Loucy (cell line): ENCODE measurements around the gene RARB.

ENCODE experiments used
- H2AFZ ChIP-seq: fragments of 200-600 bp; sonication (generic); 2 replicates; pipeline ENCODE4 v1.6.0; 2016; ENCODE audit warnings: antibody characterized with exemption, mild to moderate bottlenecking, low read length, moderate library complexity
- H3F3A ChIP-seq: fragments of 200-600 bp; 2 replicates; pipeline ENCODE4 v1.6.0; 2016; ENCODE audit warnings: antibody characterized with exemption, low read depth, mild to moderate bottlenecking
- H3K27me3 ChIP-seq: fragments of 200-600 bp; sonication (generic); 2 replicates; pipeline ENCODE4 v1.6.1; 2014; ENCODE audit warnings: low read length, mild to moderate bottlenecking; ENCODE audit not compliant: insufficient read depth, poor library complexity, severe bottlenecking
- H3K36me3 ChIP-seq: fragments of 200-600 bp; sonication (generic); 2 replicates; pipeline ENCODE4 v1.6.1; 2016; ENCODE audit warnings: low read length; ENCODE audit not compliant: insufficient read depth
- H3K4me1 ChIP-seq: fragments of 200-600 bp; sonication (generic); 2 replicates; pipeline ENCODE4 v1.5.1; 2014; ENCODE audit warnings: low read length, mild to moderate bottlenecking; ENCODE audit not compliant: insufficient read depth, poor library complexity, severe bottlenecking
- H3K4me2 ChIP-seq: fragments of 200-600 bp; sonication (generic); 2 replicates; pipeline ENCODE4 v1.6.0; 2014; ENCODE audit warnings: antibody characterized with exemption, low read length, low read depth, mild to moderate bottlenecking; ENCODE audit not compliant: poor library complexity, severe bottlenecking
- H3K4me3 ChIP-seq: fragments of 200-600 bp; sonication (generic); 2 replicates; pipeline ENCODE4 v1.5.1; 2014; ENCODE audit warnings: low read length, mild to moderate bottlenecking, mixed read lengths; ENCODE audit not compliant: poor library complexity, severe bottlenecking
- H3K79me2 ChIP-seq: fragments of 200-600 bp; sonication (generic); 2 replicates; pipeline ENCODE4 v1.6.1; 2014; ENCODE audit warnings: low read length; ENCODE audit not compliant: insufficient read depth
- H3K9ac ChIP-seq: fragments of 200-600 bp; sonication (generic); 2 replicates; pipeline ENCODE4 v1.6.0; 2014; ENCODE audit warnings: mild to moderate bottlenecking, low read depth, low read length, moderate library complexity; ENCODE audit not compliant: poor library complexity, severe bottlenecking
- H3K9me2 ChIP-seq: fragments of 200-600 bp; sonication (generic); replicated peaks from 2 replicates; pipeline ENCODE4 v1.6.1; 2016; ENCODE audit warnings: low read depth, low read length, mixed read lengths
- H3K9me3 ChIP-seq: fragments of 200-600 bp; sonication (generic); 2 replicates; pipeline ENCODE4 v1.6.1; 2014; ENCODE audit warnings: mild to moderate bottlenecking, antibody characterized with exemption, low read length, low read depth; ENCODE audit not compliant: insufficient read depth
- H4K20me1 ChIP-seq: fragments of 200-600 bp; sonication (generic); 2 replicates; pipeline ENCODE4 v1.6.0; 2014; ENCODE audit warnings: antibody characterized with exemption, low read length, mild to moderate bottlenecking; ENCODE audit not compliant: insufficient read depth, poor library complexity, severe bottlenecking
- EZH2phosphoT487 ChIP-seq: fragments of 200-600 bp; IDR thresholded peaks from 2 replicates; pipeline ENCODE4 v1.6.1; 2018; ENCODE audit warnings: antibody characterized with exemption, mild to moderate bottlenecking, moderate library complexity, borderline replicate concordance
- TF ChIP-seq, protein P1 (sequence below): fragments of 200-600 bp; sonication (generic); conservative IDR thresholded peaks from 2 replicates; pipeline ENCODE4 v1.5.1; 2014; ENCODE audit warnings: mild to moderate bottlenecking, antibody characterized with exemption, low read length

Gene RARB

DNA sequence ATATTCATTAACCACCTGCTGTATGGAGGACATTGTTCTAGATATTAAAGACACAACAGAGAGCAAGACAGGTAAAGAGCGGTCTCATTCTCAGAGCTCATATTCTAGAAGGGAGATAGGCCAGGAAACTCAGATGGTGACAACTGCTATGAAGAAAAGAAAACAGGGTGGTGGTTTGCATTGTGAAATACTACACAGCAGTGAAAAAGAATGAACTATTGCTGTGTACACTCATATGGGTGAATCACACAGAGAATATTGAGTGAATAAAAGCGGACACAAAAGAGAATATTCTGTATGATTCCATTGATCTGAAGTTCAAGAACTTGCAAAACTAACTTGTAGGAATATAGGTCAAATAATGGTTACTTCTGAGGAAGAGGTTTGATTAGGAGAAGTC, 159.9 kb downstream of the RARB start:
- no peaks in the 10 kb centered on the region for H4K20me1 ChIP-seq
- H2AFZ ChIP-seq: no peak overlapping the region
- no peaks in the 10 kb centered on the region for H3K9me3 ChIP-seq
- H3K36me3 ChIP-seq: no peaks in the 10 kb centered on the region
- H3F3A ChIP-seq: no peaks in the 10 kb centered on the region
- no peak overlapping the region for H3K9ac ChIP-seq
- H3K4me1 ChIP-seq: no peaks in the 10 kb centered on the region
- no peaks in the 10 kb centered on the region for H3K9me2 ChIP-seq
- H3K79me2 ChIP-seq: no peaks in the 10 kb centered on the region
- no peaks in the 10 kb centered on the region for H3K27me3 ChIP-seq
- H3K4me3 ChIP-seq: no peak overlapping the region
- no peak for TF ChIP-seq EZH2phosphoT487
- TF ChIP-seq, protein P1, sequence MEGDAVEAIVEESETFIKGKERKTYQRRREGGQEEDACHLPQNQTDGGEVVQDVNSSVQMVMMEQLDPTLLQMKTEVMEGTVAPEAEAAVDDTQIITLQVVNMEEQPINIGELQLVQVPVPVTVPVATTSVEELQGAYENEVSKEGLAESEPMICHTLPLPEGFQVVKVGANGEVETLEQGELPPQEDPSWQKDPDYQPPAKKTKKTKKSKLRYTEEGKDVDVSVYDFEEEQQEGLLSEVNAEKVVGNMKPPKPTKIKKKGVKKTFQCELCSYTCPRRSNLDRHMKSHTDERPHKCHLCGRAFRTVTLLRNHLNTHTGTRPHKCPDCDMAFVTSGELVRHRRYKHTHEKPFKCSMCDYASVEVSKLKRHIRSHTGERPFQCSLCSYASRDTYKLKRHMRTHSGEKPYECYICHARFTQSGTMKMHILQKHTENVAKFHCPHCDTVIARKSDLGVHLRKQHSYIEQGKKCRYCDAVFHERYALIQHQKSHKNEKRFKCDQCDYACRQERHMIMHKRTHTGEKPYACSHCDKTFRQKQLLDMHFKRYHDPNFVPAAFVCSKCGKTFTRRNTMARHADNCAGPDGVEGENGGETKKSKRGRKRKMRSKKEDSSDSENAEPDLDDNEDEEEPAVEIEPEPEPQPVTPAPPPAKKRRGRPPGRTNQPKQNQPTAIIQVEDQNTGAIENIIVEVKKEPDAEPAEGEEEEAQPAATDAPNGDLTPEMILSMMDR: no peak
- H3K4me2 ChIP-seq: no peak overlapping the region

DNA sequence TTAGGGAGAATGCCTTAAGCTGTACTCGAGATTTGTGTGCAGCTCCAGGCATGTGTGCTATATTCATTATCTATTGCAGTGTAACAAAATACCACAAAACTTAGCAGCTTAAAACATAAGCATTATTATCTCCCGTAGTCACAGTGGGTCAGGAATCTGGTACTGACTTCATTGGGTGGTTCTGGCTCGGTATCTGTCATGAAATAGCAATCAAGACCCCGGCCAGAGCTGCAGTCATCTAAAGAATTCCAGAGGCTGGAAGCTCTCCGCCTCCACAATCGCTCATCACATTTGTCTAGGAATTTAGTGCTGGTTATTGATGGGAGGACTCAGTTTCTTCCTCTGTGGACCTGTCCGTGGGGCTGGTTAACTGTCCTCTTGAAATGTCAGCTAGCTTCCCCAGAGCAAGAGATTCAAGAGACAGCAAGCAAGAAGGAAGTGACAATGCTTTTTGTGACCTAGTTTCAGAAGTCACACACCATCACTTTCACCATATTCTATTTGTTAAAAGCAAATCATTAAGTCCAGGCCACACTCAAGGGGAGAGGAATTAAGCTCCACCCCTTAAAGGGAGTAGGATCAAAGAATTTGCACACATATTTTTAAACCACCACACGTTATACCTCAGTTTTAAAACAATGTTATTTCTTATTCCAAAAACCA, 160.5 kb downstream of the RARB start:
- Histone ChIP-seq H2AFZ (no peak overlapping the region), H3F3A (no peaks in the 10 kb centered on the region), H3K36me3 (no peaks in the 10 kb centered on the region), H3K9ac (no peak overlapping the region), H3K4me1 (no peaks in the 10 kb centered on the region), H3K4me2 (no peak overlapping the region), H4K20me1 (no peaks in the 10 kb centered on the region), H3K79me2 (no peaks in the 10 kb centered on the region), H3K9me3 (no peaks in the 10 kb centered on the region), H3K4me3 (no peak overlapping the region), H3K9me2 (no peaks in the 10 kb centered on the region), H3K27me3 (no peaks in the 10 kb centered on the region)
- TF ChIP-seq EZH2phosphoT487: no peak
- TF ChIP-seq, protein P1: no peak

DNA sequence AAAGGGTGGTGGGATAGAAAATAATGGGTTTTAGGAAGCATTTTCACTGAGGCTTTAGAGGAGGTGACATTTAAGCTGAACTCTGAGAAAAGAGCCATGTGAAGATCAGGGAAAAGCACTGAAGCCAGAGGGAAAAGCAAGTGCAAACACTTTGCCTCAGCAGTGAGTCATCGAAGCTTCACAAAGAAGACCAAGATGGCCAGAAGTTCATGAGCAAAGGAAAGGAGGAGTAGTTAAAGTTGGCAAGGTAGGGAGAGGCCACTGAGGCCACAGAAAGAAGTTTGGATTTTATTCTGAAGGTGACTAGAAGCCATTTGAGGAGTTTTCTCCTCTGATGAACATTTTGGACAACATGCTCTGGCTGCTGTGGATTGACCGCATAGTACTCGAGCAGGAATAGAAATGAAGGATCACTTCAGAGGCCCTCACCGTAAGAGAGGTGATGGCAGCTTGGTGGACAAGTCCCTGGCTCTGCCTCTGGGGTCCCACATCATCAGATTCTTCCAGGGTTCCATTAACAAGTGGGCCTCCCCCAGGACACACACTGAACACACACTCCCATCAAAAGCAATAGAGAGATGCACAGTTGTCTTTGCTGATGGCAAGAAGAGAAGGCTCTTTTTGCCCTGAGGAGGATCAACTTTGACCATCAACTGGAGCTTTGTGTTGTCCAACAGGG, 161.2 kb downstream of the RARB start:
- Histone ChIP-seq H3K36me3 (no peaks in the 10 kb centered on the region), H3K79me2 (no peaks in the 10 kb centered on the region), H2AFZ (no peak overlapping the region), H3K9ac (no peak overlapping the region), H3F3A (no peaks in the 10 kb centered on the region), H3K4me1 (no peaks in the 10 kb centered on the region), H3K9me2 (no peaks in the 10 kb centered on the region), H3K9me3 (no peaks in the 10 kb centered on the region), H4K20me1 (no peaks in the 10 kb centered on the region), H3K27me3 (no peaks in the 10 kb centered on the region), H3K4me3 (no peak overlapping the region), H3K4me2 (no peak overlapping the region)
- no peak for TF ChIP-seq EZH2phosphoT487
- TF ChIP-seq, protein P1: no peak
